GM18511 (cell line): ENCODE measurements around the gene GSG1L.

Experiments used
- ATAC-seq: cut with Tn5 transposase; IDR thresholded peaks from one replicate; pipeline ENCODE4 v1.9.1; 2021; ENCODE audit warnings: mild to moderate bottlenecking, moderate library complexity; ENCODE audit not compliant: unreplicated experiment

The GSG1L gene

GRCh38 chr16:27764869-27765675 is 298.4 kb downstream of the GSG1L start:
- no peak for ATAC-seq

- no peak for ATAC-seq
These were observed 299.1 kb downstream of the GSG1L start for GRCh38 chr16:27764427-27764826.

GRCh38 chr16:27762441-27762840 is 301.1 kb downstream of the GSG1L start:
- ATAC-seq, result no peak

- no peak for ATAC-seq
These were observed 301.7 kb downstream of the GSG1L start for GRCh38 chr16:27761816-27762215.

- no peak for ATAC-seq
These were observed 302.7 kb downstream of the GSG1L start for GRCh38 chr16:27760789-27761176.

GRCh38 chr16:27759967-27760788 is 303.3 kb downstream of the GSG1L start:
- ATAC-seq, result peak; percentile 60

GRCh38 chr16:27759301-27759871 is 304.1 kb downstream of the GSG1L start:
- ATAC-seq, result no peak

GRCh38 chr16:27758544-27758943 is 305.0 kb downstream of the GSG1L start:
- ATAC-seq, result no peak

GRCh38 chr16:27756206-27756970 is 307.1 kb downstream of the GSG1L start:
- no peak for ATAC-seq

- no peak for ATAC-seq
These were observed 308.5 kb downstream of the GSG1L start for GRCh38 chr16:27754788-27755690.

- no peak for ATAC-seq
These were observed 310.0 kb downstream of the GSG1L start for GRCh38 chr16:27753563-27753962.

GRCh38 chr16:27752241-27752640 is 311.3 kb downstream of the GSG1L start:
- ATAC-seq, result no peak

- no peak for ATAC-seq
These were observed 311.8 kb downstream of the GSG1L start for GRCh38 chr16:27751676-27752075.

- no peak for ATAC-seq
These were observed 312.3 kb downstream of the GSG1L start for GRCh38 chr16:27751233-27751632.

GRCh38 chr16:27749946-27750345 is 313.6 kb downstream of the GSG1L start:
- ATAC-seq, result no peak

GRCh38 chr16:27749547-27749875 is 314.0 kb downstream of the GSG1L start:
- no peak for ATAC-seq

- ATAC-seq, result peak; percentile 56
These were observed 314.5 kb downstream of the GSG1L start for GRCh38 chr16:27748868-27749546.

GRCh38 chr16:27747946-27748345 is 315.6 kb downstream of the GSG1L start:
- no peak for ATAC-seq

- no peak for ATAC-seq
These were observed 317.2 kb downstream of the GSG1L start for GRCh38 chr16:27746076-27746855.
